ENCODE measurements around the gene TP53I13.

TP53I13 gene

DNA sequence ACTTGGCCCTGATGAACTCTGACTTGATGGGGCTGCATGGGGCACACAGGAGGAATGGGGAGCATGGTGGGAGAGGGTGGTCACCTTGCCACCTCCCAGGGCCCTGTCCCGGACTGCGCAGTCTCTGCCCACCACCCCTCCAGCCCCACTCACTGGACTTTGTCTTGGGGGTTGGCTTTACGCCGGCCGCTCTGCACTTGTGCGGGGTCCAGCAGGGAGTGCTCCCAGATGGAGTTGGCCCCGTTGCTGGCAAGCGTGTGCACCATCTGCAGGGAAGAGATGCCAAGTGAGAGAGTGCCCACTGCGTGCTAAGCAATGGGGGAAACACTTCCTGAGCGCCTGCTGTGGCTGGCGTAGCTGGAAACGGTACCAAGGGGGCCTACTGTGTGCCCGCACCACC, 14.3 kb downstream of the TP53I13 start:
- Histone ChIP-seq H3K4me3 (no peak overlapping the region), H3K27ac (no peak overlapping the region)
- TF ChIP-seq, protein P1, sequence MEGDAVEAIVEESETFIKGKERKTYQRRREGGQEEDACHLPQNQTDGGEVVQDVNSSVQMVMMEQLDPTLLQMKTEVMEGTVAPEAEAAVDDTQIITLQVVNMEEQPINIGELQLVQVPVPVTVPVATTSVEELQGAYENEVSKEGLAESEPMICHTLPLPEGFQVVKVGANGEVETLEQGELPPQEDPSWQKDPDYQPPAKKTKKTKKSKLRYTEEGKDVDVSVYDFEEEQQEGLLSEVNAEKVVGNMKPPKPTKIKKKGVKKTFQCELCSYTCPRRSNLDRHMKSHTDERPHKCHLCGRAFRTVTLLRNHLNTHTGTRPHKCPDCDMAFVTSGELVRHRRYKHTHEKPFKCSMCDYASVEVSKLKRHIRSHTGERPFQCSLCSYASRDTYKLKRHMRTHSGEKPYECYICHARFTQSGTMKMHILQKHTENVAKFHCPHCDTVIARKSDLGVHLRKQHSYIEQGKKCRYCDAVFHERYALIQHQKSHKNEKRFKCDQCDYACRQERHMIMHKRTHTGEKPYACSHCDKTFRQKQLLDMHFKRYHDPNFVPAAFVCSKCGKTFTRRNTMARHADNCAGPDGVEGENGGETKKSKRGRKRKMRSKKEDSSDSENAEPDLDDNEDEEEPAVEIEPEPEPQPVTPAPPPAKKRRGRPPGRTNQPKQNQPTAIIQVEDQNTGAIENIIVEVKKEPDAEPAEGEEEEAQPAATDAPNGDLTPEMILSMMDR (IDR thresholded peaks at IDR 0.05) = no peak
- DNase-seq (ENCODE audit: low spot score) = no peak

DNA sequence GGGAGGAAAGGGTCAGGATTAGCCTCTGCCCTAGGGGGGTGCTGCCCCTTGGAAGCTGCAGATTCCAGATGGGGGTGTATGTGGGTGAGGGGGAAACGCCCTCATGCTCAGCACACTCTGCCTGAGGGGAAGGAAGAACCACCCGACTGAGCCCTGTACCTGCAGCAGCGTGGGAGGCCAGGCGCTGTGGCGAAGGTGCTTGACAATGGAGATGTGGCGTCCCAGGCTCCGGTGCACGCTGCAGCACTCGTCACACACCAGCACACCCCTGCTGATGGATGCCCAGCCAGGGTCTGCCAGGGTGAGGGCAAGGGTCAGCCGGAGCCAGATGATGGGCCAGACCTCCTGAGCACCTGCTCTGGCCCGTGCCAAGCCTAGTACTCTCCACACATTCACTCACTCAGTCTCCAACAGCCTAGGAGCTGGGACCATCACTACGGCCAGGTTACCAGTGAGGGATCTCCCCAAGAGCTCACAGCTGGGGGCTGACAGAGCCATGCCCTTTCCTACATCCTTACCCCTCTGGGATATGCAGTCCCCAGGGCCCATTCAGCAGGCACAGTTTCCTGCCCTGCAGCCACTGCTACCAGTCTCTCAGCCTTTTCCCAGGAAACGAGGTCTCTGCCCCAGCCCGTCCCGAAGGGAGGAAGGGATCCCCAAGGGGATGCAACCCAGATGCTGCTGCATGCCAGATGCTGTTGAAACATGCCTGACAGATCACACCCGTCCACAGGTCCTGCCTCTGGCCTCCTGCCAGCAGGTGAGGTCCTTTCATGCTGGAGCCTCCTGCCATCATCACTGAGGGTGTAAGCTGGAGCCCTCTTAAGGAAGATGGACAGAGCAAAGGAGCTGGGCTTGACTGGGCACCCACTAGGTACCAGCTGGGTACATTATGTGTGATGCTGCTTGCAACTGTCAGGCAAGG, 15.1 kb downstream of the TP53I13 start:
- no peak for DNase-seq (ENCODE audit: low spot score)
- Histone ChIP-seq H3K27ac (peak overlapping the region in 1 of 2 donors; percentile 82), H3K4me3 (peak overlapping the region; percentile 3)
- TF ChIP-seq, protein P1 (IDR thresholded peaks at IDR 0.05) = no peak

DNA sequence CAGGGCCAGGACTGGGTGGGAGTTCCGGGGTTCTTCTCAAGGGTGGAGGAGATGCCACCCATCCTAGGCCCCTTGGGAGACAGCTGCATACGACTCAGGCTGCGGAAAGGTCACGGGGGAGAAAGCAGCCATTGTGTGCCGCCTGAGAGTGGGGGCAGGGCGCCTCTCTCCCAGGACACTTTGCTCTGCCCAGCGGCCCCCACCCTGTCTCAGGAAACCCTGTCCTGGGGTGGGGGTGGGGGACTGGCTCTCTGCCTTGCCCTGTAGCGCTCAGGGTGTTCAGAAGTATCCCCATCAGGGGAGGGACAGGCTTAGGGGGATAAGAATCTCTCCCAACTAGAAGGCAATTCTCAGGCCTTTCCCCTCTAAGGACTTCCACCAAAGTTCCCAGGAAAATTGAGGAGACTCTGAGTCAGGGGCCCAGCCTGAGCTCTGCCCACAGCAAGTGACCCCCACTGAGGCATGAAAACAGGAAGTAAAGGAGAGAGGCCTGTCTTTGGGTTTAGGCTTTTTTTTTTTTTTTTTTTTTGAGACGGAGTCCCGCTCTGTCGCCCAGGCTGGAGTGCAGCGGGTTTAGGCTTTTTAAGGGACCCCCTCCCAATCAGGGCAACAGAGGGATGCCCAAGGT, 16.1 kb downstream of the TP53I13 start:
- no peak for DNase-seq (ENCODE audit: low spot score)
- Histone ChIP-seq H3K4me3 (peak overlapping the region; percentile 55), H3K27ac (peak overlapping the region in 1 of 2 donors; percentile 82)
- TF ChIP-seq, protein P1 (IDR thresholded peaks at IDR 0.05) = no peak

DNA sequence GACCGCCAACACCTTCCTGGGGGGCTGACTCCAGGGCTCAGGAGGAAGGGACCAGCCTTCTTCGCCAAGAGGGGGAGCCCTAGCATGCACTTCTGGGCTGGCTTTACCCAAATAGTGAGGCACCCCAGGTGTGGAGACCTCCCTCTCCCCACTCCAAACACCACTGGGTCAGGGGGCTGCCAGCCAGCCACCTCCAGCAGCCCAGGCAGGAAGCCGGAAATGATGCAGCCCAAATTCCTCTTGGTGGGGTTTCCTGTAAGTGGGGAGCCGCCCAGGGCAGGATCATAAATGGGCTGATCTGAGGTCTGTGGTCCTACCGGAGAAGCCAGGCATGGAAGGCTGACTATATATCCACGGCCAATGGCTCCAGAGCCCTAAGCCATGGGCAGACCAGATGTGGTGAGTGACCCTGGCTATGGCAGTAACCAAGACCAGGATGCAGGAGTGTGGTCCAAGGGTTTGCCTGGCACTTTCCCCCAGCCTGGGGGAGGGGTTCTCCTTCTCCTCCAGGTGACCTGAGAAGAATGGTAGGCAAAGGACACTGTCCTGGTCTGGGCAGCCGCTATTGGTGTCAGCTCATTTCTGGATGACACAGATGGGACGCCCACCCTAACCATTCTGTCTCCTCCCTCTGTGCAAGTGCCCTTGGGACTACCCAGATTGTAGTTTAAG, 16.7 kb downstream of the TP53I13 start:
- Histone ChIP-seq H3K27ac (peak overlapping the region; percentile 13 to 82), H3K4me3 (peak overlapping the region; percentile 55)
- TF ChIP-seq, protein P1 (IDR thresholded peaks at IDR 0.05) = no peak
- no peak for DNase-seq (ENCODE audit: low spot score)

DNA sequence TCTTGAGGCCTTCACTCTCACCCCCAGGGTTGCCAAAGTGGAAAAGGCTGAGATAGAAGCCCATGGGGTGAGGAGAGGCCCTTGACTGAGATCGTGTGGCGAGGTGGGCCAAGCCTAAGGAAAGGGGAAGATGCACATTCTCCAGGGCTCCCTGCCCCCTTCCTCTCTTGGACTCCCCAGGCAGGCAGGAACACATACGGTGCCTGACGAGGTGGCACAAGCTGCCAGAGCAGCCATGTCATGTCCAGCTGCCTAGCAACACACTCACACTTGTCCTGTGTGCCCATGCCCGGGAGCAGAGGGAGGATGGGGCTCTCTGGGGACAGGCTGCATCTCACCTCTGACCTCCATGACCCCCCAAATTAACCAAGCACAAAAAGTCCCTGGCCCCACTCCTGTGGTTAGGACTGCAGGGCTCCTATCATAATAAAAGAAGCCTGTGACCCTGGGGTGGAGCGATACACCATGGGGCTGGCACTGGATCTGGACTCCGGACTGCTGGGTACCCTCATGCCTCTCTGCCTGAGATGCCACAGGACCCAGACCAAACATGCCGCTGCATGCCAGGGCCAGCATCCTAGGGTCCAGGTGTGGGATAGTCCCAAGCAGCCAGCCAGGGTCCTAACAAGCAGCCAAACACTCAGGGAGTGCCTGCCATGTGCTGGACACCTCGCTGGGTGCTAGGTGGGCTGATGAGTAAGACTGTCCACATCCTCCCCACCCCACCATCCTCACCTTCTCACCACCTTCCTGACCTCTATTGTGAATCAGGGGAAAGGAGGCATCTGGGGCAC, 18.4 kb downstream of the TP53I13 start:
- no peak for DNase-seq (ENCODE audit: low spot score)
- peak overlapping the region in 1 of 2 donors; percentile 96 for H3K27ac ChIP-seq
- TF ChIP-seq, protein P1 (IDR thresholded peaks at IDR 0.05) = no peak
- peak overlapping the region; percentile 99 for H3K4me3 ChIP-seq

DNA sequence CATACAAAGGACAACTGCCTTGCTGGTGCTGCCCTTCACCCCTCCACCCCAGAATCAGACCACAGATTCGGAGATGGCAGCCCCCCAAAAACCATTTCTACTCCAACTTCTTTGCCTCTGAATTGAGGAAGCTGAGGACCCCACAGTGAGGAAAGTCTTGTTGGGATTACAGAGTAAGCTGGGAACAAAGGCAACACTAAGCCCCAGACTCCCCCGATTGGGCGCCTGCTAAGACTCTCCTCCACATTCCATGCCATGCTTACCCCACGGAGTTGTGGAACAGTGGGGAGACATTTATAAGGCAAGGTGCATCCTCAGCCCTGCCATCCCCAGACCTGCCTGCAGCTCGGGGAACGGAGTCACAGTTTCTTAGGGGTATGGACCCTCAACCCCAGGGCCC, 19.1 kb downstream of the TP53I13 start:
- peak overlapping the region; percentile 99 for H3K4me3 ChIP-seq
- H3K27ac ChIP-seq = peak overlapping the region in 1 of 2 donors; percentile 96
- no peak for DNase-seq (ENCODE audit: low spot score)
- TF ChIP-seq, protein P1 (IDR thresholded peaks at IDR 0.05) = no peak
